Fibroblast of skin of right biceps (primary cell): ENCODE results near the gene MYO9A.

Experiments used
- DNase-seq: peaks from one replicate; pipeline ENCODE4 v3.0.0-alpha.2; 2013

Gene MYO9A

DNA sequence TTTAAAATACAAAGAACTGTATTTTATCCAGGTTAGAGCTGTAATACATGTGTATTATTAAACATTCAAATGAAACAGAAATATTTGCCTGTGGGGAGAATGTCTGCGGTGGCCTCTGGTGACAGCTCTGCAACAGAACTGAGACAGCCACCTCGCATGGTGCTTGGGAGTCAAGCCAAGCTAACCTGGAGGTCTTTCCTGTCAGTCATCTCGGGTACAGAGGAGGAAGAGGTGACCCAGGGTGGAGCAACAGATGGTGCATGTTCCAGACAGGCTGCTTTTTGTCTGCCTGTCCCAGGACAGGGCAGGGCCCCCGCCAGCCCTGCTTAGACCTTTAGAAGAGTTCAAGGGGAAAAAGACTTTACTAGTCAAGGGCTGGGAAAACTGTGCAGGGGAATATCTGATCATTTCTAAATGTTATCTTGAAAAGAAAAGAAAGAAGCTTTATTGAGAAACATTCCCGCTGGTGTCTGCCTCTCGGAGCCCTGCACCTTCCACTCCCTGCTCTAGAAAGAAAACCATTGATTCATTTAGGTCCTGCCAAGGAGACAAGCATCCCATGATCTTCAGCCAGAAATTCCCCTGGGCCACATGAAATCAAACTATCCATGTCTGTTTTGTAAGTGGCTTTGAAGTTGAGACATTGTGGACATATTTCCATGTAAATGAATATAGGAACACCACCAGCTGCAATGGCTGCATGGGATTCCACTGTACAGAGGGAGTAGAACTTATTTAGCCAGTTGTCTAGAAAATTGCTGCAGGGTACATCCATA lies 313.1 kb downstream of the MYO9A start:
- DNase-seq: no peak

DNA sequence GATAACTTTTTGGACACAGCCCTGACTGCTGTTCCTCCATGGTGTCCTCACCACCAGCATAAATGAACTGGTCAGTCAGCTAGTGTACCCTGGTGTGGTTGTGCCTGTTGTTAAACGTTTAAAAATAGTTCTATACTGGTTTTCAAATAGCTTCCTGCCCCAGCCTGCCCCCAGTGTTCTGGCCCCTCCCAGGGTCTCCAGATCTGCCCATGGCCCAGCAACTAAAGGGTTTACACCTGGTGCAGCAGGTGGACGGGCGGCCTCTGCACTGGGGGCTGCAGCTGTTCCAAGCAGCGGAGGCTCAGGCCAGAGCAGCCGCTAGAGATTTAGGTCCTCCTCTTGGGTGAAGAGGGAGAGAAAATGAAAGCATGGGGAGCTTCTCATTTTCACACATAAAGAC lies 313.7 kb downstream of the MYO9A start:
- no peak for DNase-seq

DNA sequence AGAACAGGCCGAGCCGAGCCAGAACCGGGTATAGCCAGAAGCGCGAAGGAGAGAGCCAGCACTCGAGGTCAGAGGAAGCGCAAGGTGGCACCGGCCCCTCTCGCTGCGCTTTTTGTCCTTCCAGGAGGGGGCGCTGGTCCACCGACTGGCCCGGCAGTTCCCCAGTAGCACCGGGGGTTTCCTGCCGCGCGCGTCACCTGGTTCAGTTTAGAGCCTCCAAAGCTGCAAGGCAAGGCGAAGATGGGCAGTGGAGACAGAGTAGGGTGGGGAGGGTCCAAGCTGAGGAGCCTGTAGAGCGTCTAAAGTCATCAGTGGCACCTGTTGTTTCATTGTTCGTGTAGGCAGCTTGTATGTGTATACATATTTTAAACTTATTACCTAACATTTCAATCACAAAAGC lies 315.2 kb downstream of the MYO9A start:
- no peak for DNase-seq

DNA sequence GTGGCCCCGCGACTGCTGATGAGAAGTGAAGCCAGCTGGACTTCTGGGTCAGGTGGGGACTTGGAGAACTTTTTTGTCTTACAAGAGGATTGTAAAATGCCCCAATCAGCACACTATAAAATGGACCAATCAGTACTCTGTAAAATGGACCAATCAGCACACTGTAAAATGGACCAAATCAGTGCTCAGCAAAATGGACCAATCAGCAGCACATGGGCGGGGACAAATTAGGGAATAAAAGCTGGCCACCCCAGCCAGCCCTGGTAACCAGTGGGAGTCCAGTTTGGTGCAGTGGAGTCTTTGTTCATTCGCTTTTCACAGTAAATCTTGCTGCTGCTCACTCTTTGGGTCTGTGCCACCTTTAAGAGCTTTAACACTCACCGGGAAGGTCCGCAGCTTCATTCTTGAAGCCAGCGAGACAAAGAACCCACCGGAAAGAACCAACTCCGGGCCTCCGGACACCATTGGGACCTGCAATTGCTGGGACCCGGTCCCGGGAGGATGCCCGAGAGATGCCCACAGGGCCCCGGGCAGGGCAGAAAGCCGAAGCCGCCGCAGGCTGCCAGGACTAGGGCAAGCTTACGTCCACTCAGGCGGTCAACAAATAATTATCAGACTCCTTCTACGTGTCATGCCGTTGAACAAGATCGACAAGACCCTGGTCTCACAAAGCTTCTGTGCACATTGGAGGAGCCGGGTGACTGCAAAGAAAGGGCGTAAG lies 315.9 kb downstream of the MYO9A start:
- no peak for DNase-seq

DNA sequence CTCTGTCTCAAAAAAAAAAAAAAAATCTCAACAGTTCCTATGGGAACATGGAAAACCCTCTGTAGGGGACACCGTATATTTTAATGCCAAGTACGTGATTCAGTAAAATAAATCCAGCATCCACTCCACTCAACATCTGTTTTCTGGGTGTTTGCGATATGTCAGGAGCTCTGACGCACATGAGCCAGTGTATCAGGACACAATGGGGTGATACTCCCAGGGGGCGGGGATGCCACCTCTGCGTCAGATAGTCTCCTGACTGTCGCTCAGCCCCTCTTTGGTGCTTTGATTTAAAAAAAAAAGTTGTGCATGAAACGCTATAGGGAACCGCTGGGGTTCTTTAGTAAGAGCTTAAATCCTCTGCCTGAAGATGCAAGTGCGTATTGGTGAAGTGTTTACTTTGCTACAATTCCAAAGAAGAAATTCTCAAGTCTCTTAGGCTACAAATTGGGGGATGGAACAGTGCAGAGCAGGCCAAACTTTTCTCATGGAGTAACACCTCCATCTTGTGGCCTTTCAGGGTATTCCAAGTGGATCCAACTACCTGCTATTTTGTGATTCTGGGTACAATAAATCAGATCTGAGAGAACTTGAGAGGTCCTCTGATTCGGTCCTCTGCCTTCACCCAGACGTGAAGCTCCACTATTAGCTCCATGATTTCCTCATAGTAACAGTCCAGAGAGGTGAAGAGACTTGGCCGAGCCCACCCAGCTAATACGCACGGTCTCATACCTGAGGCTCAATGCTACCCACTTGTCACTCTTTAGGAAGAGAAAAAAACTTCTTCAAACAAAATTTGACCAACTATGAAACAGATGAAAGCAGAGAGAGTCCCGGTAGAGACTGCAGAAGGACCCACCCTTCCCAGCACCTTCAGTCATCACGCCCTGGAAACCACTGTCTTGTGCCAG lies 316.9 kb downstream of the MYO9A start:
- DNase-seq: peak; percentile 72

DNA sequence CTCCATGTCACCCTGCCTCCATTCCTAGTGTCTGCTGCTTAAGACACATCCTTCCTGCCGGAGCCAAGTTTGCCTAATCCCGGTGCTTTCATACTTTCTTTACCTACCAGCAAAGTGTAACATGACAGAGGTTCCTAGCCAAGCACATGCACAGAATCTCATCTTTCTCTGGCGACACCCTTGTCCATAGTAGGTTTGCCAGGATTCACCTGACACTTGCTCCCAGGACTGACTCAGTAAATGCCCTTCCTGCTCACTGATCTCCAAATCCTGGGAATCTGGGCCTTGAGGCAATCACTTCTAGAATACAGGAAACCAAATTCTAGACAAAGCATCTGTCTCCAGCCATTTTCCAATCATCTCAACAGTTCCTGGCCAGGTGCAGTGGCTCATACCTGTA lies 317.8 kb downstream of the MYO9A start:
- DNase-seq: no peak

DNA sequence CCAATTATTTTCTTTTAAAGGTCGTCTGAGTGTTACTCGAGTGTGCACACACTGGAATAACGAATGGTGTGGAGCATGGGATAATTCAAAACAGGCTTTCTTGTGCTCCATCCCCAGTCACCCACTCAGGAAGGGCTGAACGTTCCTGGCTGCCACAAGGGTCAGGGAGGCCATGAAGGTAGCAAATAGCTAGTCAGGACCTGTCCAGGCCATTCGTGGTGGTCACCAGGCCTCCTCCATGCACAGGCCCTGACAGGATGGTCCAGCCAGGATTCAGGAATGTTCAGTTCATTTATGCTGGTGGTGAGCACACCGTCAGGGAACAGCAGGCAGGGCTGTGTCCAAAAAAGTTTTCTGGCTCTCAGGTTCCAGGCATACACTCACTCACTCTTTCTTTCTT lies 319.3 kb downstream of the MYO9A start:
- DNase-seq: no peak

DNA sequence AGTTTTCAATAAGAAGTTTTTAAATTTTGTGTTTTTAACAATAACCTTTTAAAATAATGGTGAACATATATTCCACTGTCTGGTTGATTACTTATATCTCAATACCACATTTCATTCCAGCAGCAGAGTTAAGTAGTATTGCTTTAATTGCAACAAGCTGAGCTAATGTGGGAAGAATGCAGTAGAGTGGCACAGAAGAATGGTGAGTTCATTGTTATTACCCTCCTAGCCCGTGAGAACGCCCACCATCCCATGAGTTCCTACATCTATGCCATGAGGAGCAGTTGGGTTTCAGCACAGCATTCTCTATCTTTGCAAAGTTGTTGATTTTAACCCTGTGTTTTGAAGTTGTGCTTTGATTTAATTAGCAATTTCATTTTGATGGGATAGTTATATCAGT lies 325.4 kb downstream of the MYO9A start:
- DNase-seq: peak; percentile 52

DNA sequence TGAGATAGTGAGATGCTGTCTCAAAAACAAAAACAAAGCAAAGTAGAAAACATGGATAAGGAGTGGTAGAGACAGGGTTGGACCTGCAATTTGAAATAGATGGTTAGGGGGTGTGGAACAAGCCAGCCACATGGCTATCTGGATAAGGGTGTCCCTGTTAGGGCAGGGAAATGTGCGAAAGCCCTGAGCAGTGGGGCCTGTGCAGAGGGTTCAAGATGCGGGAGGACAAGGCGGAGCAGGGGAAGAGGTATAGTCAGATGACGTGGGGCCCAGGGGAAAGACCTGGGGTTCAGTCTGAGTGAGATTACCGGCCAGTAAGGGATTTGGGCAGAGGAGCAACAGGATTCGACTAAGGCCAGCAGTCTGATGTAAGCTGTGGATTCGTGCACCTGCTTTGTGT lies 326.0 kb downstream of the MYO9A start:
- no peak for DNase-seq

DNA sequence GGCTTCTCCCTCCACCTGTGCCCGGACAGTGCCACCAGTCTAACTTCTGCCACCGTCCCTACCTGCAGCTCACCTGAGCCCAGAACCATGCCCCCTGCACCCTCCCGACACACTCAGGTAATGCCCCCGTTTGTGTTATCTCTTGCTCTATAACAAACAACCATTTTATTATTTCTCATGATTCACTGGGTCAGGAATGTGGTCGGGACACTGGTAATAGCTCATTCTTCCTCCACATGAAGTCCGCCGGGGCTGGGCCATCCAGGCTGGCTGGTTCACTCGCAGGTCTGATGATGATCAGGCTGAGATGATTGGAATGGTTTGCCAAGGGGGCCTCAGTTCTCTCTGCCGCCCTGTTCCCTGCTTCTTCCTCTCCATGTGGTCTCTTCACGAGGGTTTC lies 327.9 kb downstream of the MYO9A start:
- peak; percentile 37 for DNase-seq

DNA sequence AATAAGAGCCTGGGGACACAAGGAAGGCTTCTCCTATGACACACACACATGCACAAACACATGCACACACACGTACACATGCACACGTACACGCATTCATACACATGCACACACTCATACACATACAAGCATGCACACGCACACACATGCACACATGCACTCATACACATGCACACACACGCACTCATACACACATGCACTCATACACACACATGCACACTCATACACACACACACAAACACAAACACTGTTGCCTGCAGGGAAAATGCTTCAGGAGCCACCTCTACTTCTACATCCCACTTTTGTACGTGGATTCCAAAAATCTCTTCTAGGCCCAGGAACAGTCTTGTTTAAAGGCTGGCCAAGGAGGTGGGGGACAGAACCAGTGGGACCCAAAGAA lies 328.3 kb downstream of the MYO9A start:
- DNase-seq: no peak

DNA sequence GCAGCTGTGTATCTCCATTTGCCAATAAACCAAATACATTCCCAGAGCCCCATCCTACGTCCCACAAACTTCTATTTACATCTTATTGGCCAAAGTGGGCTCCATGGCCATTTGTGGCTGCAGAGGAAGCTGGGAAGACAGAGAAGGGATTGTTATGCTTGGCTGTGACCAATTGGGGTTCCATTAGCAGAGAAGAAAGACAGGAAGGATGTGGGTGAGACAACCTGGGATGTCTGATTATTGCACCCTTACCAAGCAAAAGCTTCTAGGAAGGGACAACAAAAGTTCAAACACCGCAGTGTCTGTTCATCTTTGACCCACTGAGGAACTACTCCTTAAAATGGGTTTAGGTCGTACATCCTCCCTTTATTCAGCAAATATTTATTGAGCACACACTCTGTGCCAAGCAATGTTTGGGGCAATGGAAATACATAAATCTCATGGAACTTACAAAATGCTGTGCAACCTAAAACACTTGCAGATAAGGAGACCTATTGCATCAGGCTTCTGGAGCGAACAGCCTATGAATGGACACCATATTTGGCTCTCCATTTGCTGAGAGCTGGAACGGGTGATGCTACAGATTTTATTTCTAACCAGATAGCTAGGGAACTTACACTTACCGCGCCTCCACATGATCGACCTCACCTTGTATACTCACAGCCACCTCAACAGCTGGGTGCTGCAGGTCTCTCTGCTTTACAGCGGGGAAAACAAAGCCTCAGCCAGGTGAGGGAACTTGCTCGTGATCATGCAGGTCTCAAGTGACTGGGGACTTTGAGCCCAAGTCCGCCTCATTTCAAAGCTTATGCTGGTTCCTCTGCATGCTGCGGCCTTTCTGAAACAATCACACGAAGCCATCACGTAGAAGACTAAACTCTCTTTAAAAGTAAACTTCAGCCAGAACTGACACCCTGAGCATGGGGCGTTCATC lies 329.0 kb downstream of the MYO9A start:
- no peak for DNase-seq

DNA sequence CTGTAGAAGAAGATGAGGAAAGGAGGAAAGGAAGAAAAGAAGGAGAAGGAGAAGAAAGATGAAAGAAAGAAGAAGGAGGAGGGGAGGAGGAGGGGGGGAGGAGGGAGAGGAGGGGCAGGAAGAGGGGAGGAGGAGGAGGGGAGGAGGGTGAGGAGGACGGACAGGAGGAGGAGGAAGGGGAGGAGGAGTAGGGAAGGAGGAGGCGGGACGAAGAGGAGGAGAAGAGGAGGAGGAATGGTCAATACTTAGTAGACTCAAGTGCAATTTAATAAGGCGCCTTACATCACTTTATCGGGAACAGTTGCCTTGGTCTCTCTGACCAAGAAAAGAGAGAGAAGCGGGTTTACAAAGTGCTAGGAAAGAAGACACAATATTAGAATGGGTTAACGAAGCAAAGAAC lies 331.3 kb downstream of the MYO9A start:
- DNase-seq: no peak

DNA sequence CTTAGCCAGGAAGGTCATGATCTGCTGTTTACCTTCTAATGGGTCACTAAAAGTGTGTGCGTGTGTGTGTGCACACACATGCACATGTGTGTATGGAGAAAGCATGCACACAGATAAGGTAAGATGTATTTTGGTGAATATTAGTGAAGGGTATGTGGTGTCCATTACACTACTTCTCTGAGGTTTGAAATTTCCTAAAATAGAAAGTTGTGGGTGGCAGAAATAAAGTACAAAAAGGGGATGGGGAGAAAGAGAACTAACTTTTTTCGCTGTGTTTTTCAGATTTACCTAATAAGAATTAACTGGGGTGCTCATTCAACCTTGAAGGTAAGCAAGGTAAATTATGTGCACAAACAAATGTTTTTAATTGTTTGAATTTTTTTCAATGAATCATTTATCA lies 332.0 kb downstream of the MYO9A start:
- DNase-seq: no peak

DNA sequence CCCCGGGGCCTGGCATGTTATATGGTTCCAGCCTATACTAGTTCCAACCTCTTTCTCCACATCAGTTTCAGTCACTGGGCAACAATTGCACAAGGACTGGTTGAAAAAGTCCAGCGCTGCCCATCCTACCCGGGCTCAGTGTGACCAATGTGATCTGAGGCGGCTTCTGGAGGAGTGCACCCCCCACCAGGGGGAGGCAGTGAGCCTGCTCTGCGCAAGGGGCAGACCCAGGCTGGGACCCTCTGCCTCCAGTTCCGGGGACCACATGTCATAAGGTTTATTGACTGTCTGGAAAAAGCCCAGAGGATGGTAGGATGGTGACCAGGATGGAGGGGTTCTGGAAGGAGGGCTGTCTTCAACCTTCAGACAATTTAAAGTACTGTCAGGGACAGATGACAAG lies 333.2 kb downstream of the MYO9A start:
- no peak for DNase-seq

DNA sequence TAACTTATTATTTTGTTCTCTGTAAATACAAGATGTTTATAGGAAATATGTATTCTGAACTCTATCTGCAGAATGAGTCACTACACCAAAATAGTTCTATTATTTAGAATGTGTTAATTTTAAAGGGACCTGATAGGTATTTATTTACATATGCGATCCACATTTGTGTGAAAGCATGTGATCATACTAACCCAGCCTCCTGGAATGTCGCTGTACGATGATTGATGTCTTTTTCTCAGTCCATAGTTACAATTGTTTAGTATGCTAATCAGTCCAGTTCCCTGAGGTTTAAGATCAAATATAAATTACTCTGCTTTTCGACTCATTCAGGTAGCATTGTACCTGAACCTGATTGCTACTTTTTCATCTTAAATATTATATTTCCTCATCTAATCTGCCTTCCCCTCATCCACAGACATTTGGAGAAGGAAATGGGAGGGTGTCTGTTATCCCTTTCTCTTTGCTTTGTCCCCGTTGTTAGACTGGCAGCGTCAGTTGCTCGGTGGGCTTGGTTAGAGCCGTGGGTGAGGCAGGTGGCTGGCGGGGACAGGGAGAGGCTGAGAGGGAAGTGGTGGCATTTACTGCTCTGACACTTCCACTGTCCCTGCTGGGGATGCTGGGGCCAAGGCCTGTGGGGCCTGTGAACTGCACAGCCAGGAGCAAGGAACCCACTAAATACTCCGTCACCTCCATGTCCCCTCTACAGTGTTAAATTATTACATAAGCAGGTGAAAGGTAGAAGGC lies 335.4 kb downstream of the MYO9A start:
- DNase-seq: no peak

DNA sequence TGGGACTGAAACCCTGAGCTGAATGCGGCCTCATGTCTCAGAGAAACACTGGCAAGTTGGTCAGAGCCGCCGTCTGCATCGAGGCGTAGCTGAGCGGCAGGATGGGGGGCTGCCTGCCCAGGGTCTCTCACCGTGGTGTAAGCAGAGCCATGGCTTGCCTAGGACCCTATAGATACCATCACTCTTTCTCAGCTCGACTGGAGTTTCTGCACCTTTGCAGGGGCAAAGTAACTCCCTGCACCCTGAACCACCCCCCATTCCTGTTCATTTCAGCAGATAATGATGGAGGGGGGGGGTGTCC lies 336.0 kb downstream of the MYO9A start:
- no peak for DNase-seq

DNA sequence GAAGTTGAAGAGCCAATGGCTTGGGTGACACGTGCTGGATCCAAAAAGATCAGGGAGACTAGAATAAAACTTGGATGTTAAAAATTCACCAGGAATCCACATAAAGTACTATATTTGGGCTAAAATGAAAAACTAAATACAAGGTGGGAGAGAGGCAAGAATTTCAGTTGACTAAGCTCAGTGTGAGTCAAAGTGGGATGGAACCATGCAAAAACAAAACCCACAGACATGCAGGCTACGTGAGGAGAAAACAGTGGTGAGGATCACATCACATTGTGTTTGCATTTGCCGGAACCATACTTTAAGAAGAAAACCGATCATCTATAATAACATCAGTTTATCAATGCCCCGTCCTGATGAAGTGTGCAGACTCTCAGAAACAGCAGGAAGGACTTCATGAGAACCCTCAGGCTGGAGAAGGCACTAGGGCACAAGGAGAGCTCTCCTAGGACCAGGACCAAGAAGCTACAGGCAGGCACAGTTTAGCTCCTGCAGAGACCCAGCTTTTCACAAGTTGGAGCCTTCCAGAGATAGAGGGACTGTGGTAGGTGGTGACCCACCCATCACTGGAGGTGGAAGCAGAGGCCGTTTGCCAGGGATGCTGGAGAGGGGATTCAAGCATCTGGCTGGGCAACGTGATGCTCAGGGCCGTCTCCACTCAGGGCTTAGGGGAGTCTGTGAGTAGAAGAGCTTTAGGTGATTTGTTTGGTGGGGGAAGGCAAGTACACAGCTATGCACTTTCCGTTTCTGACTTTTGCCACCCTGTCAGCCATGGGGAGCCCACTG lies 336.6 kb downstream of the MYO9A start:
- peak; percentile 49 for DNase-seq

DNA sequence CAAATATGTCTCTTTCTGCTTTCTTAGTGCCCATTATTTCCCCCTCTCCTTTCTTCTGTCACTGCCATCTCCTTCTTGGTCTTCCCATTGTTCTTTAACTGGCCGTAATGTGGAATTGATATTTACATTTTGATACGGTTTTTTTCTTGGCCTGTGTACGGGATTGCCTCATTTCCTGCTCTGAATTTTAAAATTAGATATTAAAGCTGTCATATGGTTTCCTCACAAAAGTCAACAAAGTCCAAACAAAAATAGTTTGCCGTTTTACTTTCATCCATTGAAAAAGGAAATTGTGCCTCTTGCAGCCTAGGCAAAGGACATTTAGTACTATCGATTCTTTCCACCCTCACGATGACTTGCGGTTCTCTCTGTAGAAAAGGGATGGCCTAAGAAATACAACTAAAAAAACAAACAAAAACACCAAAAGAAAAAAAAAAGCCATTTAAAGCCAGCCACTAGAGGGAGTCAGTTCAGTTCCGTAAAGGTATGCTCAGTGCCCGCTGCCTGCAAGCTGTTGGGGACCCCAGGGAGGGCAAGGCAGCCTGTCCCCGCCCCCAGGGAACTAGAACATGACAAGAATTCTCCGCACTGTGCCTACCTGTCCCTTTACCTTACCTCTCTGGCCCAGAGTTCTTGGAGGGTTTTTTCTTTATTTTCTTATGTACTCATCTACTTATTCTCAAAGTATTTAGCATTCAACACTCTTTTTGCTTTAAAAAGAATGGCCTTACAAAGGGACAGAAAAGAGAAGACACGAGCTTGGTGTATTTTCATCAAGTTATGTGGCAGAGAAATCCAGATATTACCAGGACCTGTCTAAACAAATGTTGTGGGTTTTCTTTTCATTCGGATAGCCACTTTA lies 337.6 kb downstream of the MYO9A start:
- DNase-seq: peak; percentile 42
